ENCODE results near the gene STAB1.

DNA sequence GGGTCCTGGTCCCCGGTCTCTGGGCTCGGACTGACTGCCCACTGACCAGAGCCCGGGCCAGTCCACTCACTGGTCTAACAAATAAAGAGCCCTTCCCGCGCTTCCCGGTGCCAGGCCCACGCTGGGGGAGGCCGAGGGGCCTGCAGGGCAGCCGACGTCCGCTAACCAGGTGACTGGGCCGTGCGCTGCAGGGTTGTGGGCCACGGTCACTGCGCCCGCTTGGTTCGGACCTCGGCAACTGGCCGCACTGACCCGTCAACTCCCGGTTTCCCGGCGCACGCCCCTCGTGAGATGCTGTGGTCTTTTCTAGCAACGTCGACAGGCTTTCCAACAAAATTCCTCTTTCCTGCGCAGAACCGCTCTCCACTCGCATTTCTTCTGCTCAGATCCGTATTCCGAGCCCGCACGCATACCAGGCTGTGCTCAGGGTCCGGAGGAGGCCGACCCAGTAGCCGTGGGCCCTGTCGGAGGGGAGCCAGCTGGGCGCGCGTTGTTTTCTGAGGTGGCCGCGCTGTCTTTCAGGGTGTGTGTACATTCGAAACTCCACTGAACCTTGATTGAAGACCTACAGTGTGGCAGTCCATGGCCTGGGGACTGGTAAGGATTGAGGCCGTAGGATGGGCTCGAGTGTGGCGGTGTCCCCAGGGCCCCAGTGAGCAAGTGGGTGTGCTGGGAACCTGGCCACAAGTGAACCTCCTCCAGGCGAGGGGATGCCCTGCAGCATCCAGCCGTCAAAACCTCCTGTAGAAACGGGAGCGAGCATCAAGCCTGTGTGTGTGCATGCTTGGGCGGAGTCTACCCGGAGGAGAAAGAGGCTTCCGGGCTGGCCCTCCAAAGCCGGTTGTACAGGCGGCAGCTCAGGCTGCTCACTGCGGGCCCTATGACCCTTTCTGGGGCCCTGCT, 39.4 kb downstream of the STAB1 start:
- TF ChIP-seq, protein P1, sequence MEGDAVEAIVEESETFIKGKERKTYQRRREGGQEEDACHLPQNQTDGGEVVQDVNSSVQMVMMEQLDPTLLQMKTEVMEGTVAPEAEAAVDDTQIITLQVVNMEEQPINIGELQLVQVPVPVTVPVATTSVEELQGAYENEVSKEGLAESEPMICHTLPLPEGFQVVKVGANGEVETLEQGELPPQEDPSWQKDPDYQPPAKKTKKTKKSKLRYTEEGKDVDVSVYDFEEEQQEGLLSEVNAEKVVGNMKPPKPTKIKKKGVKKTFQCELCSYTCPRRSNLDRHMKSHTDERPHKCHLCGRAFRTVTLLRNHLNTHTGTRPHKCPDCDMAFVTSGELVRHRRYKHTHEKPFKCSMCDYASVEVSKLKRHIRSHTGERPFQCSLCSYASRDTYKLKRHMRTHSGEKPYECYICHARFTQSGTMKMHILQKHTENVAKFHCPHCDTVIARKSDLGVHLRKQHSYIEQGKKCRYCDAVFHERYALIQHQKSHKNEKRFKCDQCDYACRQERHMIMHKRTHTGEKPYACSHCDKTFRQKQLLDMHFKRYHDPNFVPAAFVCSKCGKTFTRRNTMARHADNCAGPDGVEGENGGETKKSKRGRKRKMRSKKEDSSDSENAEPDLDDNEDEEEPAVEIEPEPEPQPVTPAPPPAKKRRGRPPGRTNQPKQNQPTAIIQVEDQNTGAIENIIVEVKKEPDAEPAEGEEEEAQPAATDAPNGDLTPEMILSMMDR (IDR thresholded peaks at IDR 0.05) = no peak
- no peak for TF ChIP-seq POLR2A (IDR thresholded peaks at IDR 0.05)
- TF ChIP-seq POLR2AphosphoS5 (IDR thresholded peaks at IDR 0.05) = no peak
- TF ChIP-seq EP300 (IDR thresholded peaks at IDR 0.05) = no peak
